ENCODE data around the gene EMX2.
"Not testable (repeated sequence)": the region's sequence is repeated elsewhere in the genome, so short reads cannot be mapped to it uniquely, and the experiment has no call there.

The EMX2 gene

GRCh38 chr10:117570880-117571279 lies 28.3 kb downstream of the EMX2 start:
- TF ChIP-seq ZNF274 (IDR thresholded peaks at IDR 0.05; ENCODE audit: low read depth, low read length), result no peak
- no peak overlapping the region for H3K4me3 ChIP-seq (ENCODE audit: low read length)

- no peak for TF ChIP-seq ZNF274 (IDR thresholded peaks at IDR 0.05; ENCODE audit: low read depth, low read length)
- no peak overlapping the region for H3K4me3 ChIP-seq (ENCODE audit: low read length)
Measured at GRCh38 chr10:117574498-117575146, 32.1 kb downstream of the EMX2 start.

GRCh38 chr10:117578490-117578889 lies 35.9 kb downstream of the EMX2 start:
- no peak overlapping the region for H3K4me3 ChIP-seq (ENCODE audit: low read length)
- no peak for TF ChIP-seq ZNF274 (IDR thresholded peaks at IDR 0.05; ENCODE audit: low read depth, low read length)

GRCh38 chr10:117578999-117579590 lies 36.5 kb downstream of the EMX2 start:
- no peak overlapping the region for H3K4me3 ChIP-seq (ENCODE audit: low read length)
- no peak for TF ChIP-seq ZNF274 (IDR thresholded peaks at IDR 0.05; ENCODE audit: low read depth, low read length)

GRCh38 chr10:117581961-117582360 lies 39.4 kb downstream of the EMX2 start:
- TF ChIP-seq ZNF274 (IDR thresholded peaks at IDR 0.05; ENCODE audit: low read depth, low read length), result no peak

GRCh38 chr10:117584831-117585230 lies 42.3 kb downstream of the EMX2 start:
- H3K4me3 ChIP-seq (ENCODE audit: low read length), result not testable (repeated sequence)

More at GRCh38 chr10:117581961-117582360, 39.4 kb downstream of the EMX2 start:
- H3K4me3 ChIP-seq (ENCODE audit: low read length), result no peak overlapping the region

- TF ChIP-seq ZNF274 (IDR thresholded peaks at IDR 0.05; ENCODE audit: low read depth, low read length), result no peak
- H3K4me3 ChIP-seq (ENCODE audit: low read length), result no peak overlapping the region
Measured at GRCh38 chr10:117587036-117587435, 44.5 kb downstream of the EMX2 start.

- TF ChIP-seq ZNF274 (IDR thresholded peaks at IDR 0.05; ENCODE audit: low read depth, low read length), result no peak
- no peak overlapping the region for H3K4me3 ChIP-seq (ENCODE audit: low read length)
Measured at GRCh38 chr10:117590101-117590875, 47.7 kb downstream of the EMX2 start.

GRCh38 chr10:117591043-117591442 lies 48.5 kb downstream of the EMX2 start:
- TF ChIP-seq ZNF274 (IDR thresholded peaks at IDR 0.05; ENCODE audit: low read depth, low read length), result no peak
- no peak overlapping the region for H3K4me3 ChIP-seq (ENCODE audit: low read length)

- no peak for TF ChIP-seq ZNF274 (IDR thresholded peaks at IDR 0.05; ENCODE audit: low read depth, low read length)
- no peak overlapping the region for H3K4me3 ChIP-seq (ENCODE audit: low read length)
Measured at GRCh38 chr10:117594722-117595121, 52.2 kb downstream of the EMX2 start.

- no peak overlapping the region for H3K4me3 ChIP-seq (ENCODE audit: low read length)
- TF ChIP-seq ZNF274 (IDR thresholded peaks at IDR 0.05; ENCODE audit: low read depth, low read length), result no peak
Measured at GRCh38 chr10:117596706-117597105, 54.2 kb downstream of the EMX2 start.

- no peak overlapping the region for H3K4me3 ChIP-seq (ENCODE audit: low read length)
- TF ChIP-seq ZNF274 (IDR thresholded peaks at IDR 0.05; ENCODE audit: low read depth, low read length), result no peak
Measured at GRCh38 chr10:117597216-117597615, 54.7 kb downstream of the EMX2 start.
